Memory B cell (primary cell): Measurements from ENCODE around the gene NACAD.

Source experiments
- ATAC-seq: fragments of 150-1000 bp; cut with Tn5 transposase; 2 replicates; pipeline ENCODE4 v1.10.0; 2021; ENCODE audit warnings: low read depth, mild to moderate bottlenecking, moderate library complexity
- DNase-seq, 2 donors: peaks; one replicate each; pipeline ENCODE4 v3.0.0; 2022; ENCODE audit warnings: low spot score in 2 of 2
- H3K27ac Mint-ChIP-seq: one replicate; pipeline ENCODE4 v1.8.0; 2022; ENCODE audit warnings: mild to moderate bottlenecking, moderate library complexity, mixed read lengths
- H3K27me3 Mint-ChIP-seq: one replicate; pipeline ENCODE4 v1.8.0; 2022; ENCODE audit warnings: mixed read lengths
- H3K36me3 Mint-ChIP-seq: one replicate; pipeline ENCODE4 v1.8.0; 2022; ENCODE audit warnings: mild to moderate bottlenecking, mixed read lengths
- H3K4me1 Mint-ChIP-seq: one replicate; pipeline ENCODE4 v1.8.0; 2022; ENCODE audit warnings: mixed read lengths
- H3K4me3 Mint-ChIP-seq: one replicate; pipeline ENCODE4 v1.8.0; 2022; ENCODE audit warnings: mild to moderate bottlenecking, moderate library complexity, mixed read lengths
- H3K9me3 Mint-ChIP-seq: one replicate; pipeline ENCODE4 v1.8.0; 2022; ENCODE audit warnings: mixed read lengths

NACAD gene

GRCh38 chr7:45087301-45088145 is 1.2 kb downstream of the NACAD start:
- ATAC-seq, result no peak
- Mint-ChIP-seq H3K4me1 (no peaks in the 10 kb centered on the region), H3K9me3 (no peaks in the 10 kb centered on the region), H3K27ac (no peak overlapping the region), H3K4me3 (peak overlapping the region; percentile 62), H3K27me3 (peaks cover 5% of the 10 kb centered on the region), H3K36me3 (no peaks in the 10 kb centered on the region)
- no peak for DNase-seq

GRCh38 chr7:45086331-45087065 is 2.3 kb downstream of the NACAD start:
- DNase-seq (no peak), ATAC-seq (no peak)
- Mint-ChIP-seq H3K9me3 (no peaks in the 10 kb centered on the region), H3K36me3 (no peaks in the 10 kb centered on the region), H3K27ac (no peak overlapping the region), H3K4me1 (no peaks in the 10 kb centered on the region), H3K4me3 (no peak overlapping the region), H3K27me3 (peaks cover 5% of the 10 kb centered on the region)

- H3K27ac Mint-ChIP-seq, result no peak overlapping the region
- H3K9me3 Mint-ChIP-seq, result no peaks in the 10 kb centered on the region
- no peak for DNase-seq
- no peak overlapping the region for H3K4me3 Mint-ChIP-seq
- no peaks in the 10 kb centered on the region for H3K4me1 Mint-ChIP-seq
- H3K27me3 Mint-ChIP-seq, result peaks cover 5% of the 10 kb centered on the region
- ATAC-seq, result no peak
- no peaks in the 10 kb centered on the region for H3K36me3 Mint-ChIP-seq
These were observed 3.1 kb downstream of the NACAD start for GRCh38 chr7:45085619-45086200.

DNA sequence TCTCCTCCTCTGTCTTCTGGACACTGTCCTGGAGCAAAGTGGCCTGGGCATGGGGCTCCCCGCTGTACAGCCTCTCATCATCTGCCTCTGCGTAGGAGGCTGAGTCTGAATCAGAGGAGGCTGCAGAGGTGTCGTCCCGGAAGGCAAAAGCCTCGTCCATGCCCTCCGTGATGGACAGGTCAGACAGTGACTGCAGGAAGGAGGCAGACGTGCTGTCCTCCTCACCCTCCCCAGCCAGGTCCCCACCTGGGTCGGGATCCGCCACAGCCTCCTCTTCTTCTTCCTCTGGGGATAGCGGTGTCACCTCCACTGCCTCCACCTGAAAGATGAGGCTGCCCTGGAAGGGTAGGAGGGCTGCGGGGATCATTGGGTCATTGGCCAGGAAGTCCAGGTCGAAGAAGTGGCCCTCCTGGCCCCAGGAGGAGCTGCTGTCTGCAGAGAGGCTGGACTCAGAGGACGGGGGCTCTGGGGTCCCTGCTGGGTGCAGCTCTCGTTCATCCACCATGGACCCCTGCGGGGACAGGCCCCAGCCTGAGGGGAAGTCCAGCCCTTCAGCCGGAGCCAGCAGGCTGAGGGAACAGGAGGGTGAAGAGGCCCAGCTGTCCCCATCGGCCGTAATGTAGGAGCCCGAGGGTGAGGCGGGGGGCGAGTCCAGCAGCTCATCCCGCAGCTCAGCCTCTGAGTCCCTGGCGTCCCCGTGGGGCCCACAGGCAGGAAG is 3.7 kb downstream of the NACAD start:
- Mint-ChIP-seq H3K27ac (no peak overlapping the region), H3K27me3 (peaks cover 5% of the 10 kb centered on the region), H3K36me3 (no peaks in the 10 kb centered on the region), H3K4me1 (peaks cover 1% of the 10 kb centered on the region), H3K9me3 (no peaks in the 10 kb centered on the region), H3K4me3 (no peak overlapping the region)
- DNase-seq (no peak), ATAC-seq (no peak)

GRCh38 chr7:45084336-45084735 is 4.4 kb downstream of the NACAD start:
- no peak for DNase-seq
- Mint-ChIP-seq H3K4me3 (no peak overlapping the region), H3K36me3 (no peaks in the 10 kb centered on the region), H3K9me3 (no peaks in the 10 kb centered on the region), H3K27me3 (peaks cover 3% of the 10 kb centered on the region), H3K4me1 (peaks cover 6% of the 10 kb centered on the region), H3K27ac (no peak overlapping the region)
- no peak for ATAC-seq

DNA sequence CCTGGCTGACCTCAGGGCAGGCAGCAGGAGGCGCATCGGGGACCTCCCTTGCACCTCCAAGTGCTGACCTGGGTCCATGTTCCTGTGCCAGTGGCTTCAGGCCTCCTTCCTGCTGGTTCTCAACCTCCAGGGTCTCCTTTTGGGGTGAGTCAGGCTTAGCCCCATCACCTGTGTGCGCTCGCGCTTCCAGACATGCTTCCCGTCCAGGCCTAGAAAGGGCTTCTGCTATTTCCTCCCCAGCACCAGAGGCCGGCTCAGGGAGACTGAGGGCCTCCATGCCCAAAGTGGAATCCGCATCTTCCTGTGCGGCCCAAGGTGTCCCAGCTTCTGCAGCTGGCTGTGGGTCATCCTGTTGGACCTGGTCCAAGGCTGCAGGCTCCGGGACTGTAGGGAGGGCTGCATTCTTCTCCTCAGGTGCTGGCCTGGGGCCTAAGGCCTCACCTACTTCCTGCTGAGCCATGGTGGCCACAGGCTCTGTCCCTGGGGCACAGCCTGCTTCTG is 5.9 kb downstream of the NACAD start:
- no peaks in the 10 kb centered on the region for H3K27me3 Mint-ChIP-seq
- ATAC-seq, result no peak
- no peak for DNase-seq
- H3K27ac Mint-ChIP-seq, result no peak overlapping the region
- no peaks in the 10 kb centered on the region for H3K9me3 Mint-ChIP-seq
- H3K4me3 Mint-ChIP-seq, result no peak overlapping the region
- no peaks in the 10 kb centered on the region for H3K36me3 Mint-ChIP-seq
- peaks cover 18% of the 10 kb centered on the region for H3K4me1 Mint-ChIP-seq

DNA sequence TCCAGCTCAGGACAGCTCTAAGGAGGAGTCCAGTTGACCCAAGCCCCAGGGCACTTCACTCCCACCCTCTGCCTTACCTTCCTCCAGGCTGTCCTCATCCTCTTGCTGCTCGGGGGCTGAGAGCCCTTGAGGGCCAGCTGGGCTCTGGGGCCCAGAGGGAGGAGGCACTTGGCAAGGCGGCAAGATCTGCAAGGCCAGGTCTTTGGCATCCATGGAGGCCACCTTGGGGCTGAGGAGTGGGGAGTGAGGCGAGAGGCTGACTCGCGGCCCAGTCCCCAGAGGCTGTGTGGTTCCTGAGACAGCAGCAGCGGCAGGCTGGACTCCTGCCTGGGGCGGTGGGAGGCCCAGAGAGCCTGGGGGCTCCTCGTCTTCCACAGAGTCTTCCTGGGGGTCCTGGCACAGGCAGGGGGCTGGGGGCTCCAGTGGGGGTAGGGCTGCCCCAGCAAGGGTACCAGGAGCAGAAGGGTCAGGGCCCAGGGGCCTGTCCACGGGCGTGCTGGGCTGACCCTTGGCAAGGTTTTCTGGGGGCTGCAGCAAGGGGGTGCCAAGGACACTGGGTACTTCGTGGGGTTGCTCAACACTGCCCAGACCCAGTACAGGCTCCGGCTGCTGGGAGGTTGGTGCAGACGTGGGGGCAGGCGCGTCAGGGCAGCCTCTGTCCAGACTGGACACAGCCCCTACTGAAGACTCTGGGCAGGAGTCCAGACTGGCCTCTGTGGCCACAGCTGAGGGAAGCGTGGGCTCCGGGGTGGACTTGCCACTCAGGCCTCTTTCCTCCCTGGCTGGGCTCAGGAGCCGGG is 6.5 kb downstream of the NACAD start:
- ATAC-seq, result no peak
- no peak overlapping the region for H3K27ac Mint-ChIP-seq
- peaks cover 19% of the 10 kb centered on the region for H3K4me1 Mint-ChIP-seq
- H3K4me3 Mint-ChIP-seq, result no peak overlapping the region
- no peaks in the 10 kb centered on the region for H3K9me3 Mint-ChIP-seq
- H3K27me3 Mint-ChIP-seq, result no peaks in the 10 kb centered on the region
- no peak for DNase-seq
- H3K36me3 Mint-ChIP-seq, result no peaks in the 10 kb centered on the region

DNA sequence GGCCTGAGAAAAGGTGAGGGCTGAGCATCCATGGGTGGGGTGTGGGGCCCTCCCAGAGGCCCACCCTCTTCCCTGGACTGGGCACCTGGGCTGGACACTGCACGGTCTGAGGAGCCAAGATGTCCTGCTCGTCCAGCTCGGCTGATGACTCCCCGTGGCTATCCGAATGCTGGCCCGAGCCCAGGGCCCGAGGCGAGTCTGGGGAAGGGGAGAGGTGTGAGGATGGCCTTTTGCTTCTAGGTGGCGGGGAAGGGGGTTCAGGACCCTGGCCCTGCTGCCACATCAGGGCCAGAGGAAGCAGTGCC is 7.1 kb downstream of the NACAD start:
- Mint-ChIP-seq H3K27me3 (no peaks in the 10 kb centered on the region), H3K4me1 (peaks cover 19% of the 10 kb centered on the region), H3K36me3 (no peaks in the 10 kb centered on the region), H3K27ac (no peak overlapping the region), H3K4me3 (no peak overlapping the region), H3K9me3 (no peaks in the 10 kb centered on the region)
- ATAC-seq (no peak), DNase-seq (no peak)

DNA sequence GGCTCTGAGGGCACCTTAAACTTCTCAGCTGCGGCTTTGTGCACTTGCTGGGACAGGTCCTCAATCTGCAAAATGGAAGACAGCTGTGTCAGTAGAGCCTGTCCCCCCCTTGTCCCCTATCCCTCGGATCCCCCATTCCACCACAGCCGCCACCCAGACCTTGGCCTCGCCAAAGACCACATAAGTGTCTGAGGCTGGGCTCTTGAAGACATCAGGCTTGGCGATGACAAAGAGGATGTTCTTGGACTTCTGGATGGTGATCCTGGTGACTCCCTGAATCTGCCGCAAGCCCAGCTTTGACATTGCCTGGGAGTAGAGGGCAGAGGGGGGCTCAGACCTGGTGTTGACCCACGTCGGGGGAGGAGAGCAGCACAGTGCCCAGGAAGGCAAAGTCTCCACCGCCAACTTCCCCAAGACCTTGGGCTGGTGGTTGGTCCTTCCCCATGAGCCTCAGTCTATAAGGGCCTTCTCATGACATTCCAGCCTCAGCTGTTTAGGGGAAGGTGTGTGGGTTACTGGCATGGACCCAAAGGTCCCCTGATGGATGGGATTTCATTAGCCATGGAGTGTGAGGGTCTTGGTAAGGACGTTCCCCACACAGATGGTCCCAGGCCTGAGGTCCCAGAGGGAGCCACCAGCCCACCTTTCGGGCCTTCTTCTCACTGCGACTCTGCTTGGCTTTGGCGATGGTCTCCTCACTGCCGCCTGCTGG is 7.7 kb downstream of the NACAD start:
- H3K27ac Mint-ChIP-seq, result no peak overlapping the region
- no peak for DNase-seq

GRCh38 chr7:45080265-45080957 is 8.4 kb downstream of the NACAD start:
- H3K4me3 Mint-ChIP-seq, result no peak overlapping the region
- DNase-seq (no peak), ATAC-seq (no peak)
- H3K4me1 Mint-ChIP-seq, result peaks cover 19% of the 10 kb centered on the region
- H3K9me3 Mint-ChIP-seq, result no peaks in the 10 kb centered on the region
- no peaks in the 10 kb centered on the region for H3K27me3 Mint-ChIP-seq
- peaks cover 3% of the 10 kb centered on the region for H3K36me3 Mint-ChIP-seq
- H3K27ac Mint-ChIP-seq, result peak overlapping the region; percentile 72

More for the DNA sequence above, 7.7 kb downstream of the NACAD start:
- no peak for ATAC-seq
- H3K36me3 Mint-ChIP-seq, result no peaks in the 10 kb centered on the region
- no peak overlapping the region for H3K4me3 Mint-ChIP-seq
- peaks cover 19% of the 10 kb centered on the region for H3K4me1 Mint-ChIP-seq
- no peaks in the 10 kb centered on the region for H3K9me3 Mint-ChIP-seq
- H3K27me3 Mint-ChIP-seq, result no peaks in the 10 kb centered on the region

DNA sequence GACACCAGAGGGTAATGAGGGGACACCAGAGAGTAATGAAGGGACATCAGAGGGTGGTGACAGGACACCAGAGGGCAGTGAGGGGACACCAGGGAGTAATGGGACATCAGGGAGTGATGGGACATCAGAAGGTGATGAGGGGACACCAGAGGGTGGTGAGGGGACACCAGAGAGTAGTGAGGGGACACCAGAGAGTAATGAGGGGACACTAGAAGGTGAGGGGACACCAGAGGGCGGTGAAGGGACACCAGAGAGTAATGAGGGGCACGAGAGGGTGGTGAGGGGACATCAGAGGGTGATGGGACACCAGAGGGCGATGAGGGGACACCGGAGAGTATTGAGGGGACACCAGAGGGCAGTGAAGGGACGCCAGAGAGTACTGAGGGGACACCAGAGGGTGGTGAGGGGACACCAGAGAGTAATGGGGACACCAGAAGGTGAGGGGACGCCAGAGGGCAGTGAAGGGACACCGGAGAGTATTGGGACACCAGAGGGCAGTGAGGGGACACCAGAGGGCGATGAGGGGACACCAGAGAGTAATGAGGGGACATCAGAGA is 10.6 kb downstream of the NACAD start:
- no peak for ATAC-seq
- H3K4me3 Mint-ChIP-seq, result no peak overlapping the region
- no peak for DNase-seq
- H3K9me3 Mint-ChIP-seq, result no peaks in the 10 kb centered on the region
- peaks cover 19% of the 10 kb centered on the region for H3K4me1 Mint-ChIP-seq
- H3K27me3 Mint-ChIP-seq, result no peaks in the 10 kb centered on the region
- H3K27ac Mint-ChIP-seq, result peak overlapping the region; percentile 46
- peaks cover 20% of the 10 kb centered on the region for H3K36me3 Mint-ChIP-seq

DNA sequence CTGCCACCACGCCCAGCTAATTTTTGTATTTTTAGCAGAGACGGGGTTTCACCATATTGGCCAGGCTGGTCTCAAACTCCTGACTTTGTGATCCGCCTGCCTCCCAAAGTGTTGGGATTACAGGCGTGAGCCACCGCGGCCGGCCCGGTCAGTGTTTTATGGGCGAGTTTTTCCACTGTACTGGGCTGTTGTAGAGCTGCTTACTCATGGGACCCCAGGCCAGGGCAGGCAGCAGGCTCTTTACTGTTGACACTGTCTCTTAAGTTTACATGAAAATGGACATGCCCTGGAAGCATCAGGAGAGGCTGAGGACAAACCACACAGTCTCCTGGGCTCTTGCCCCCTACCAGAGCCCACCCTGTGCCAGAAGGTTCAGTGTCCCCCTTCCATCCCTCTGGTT is 11.2 kb downstream of the NACAD start:
- Mint-ChIP-seq H3K4me3 (no peak overlapping the region), H3K27me3 (no peaks in the 10 kb centered on the region), H3K4me1 (peaks cover 19% of the 10 kb centered on the region), H3K36me3 (peaks cover 26% of the 10 kb centered on the region), H3K9me3 (no peaks in the 10 kb centered on the region), H3K27ac (peak overlapping the region; percentile 46)
- no peak for ATAC-seq
- no peak for DNase-seq
